Measurements from ENCODE around the gene CTCFL.

Gene CTCFL

GRCh38 chr20:57460781-57461465, 64.0 kb downstream of the CTCFL start:
- no peak for DNase-seq

GRCh38 chr20:57459897-57460296, 65.0 kb downstream of the CTCFL start:
- DNase-seq = no peak

- no peak for DNase-seq
These were observed 65.7 kb downstream of the CTCFL start for GRCh38 chr20:57459278-57459677.

DNA sequence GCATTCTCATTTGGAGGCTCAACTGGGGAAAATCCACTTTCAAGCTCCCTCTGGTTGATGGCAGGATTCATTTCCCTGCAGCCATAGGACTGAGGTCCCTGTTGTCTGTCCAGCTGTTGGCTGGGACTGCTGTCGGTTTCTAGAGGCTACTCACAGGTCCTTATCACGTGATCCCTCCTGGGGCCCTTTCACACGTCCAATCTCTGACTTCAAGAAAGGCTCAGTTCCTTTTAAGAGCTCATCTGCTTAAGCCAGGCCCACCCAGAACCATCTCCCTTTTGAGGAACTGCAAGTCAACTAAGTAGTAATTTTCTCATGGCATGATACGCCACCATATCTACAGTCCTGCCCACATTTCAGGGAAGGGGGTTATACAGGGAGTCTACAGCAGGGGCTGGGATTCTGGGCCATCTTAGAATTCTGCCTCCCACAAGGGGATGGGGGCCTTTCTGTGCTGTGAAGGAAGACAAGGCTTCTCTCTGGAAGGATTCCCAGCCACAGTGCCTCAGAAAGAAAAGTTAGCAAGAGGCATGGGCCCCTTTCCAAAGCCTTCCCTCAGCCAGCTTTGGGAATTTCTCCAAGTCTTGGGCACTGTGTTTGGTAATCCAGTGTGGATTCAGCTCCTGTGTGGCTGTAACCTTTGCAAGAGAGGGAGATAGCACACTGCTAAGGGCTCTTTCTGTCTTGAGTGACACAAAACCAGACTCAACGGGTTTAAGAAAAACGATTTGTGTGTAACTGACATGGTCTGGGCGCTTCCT, 66.4 kb downstream of the CTCFL start:
- DNase-seq = no peak

GRCh38 chr20:57457243-57458095, 67.5 kb downstream of the CTCFL start:
- no peak for DNase-seq

DNA sequence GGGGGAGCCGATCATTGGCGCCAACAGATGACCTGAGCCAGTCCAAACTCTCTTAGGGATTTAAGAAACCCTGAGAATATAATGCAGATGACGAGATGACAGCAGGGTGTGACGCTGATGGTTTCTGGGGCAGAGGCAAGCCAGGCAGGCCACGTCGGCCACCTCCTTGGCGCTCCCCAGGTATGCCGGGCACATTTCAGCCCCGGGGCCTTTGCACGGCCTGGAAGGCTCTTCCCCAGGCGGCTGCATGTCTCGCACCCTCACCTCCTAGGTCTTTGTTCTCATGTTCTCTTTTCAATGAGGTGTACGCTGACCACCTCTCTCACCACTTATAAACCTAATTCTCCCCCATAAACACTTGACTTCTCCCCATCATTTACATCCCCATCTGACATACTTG, 68.8 kb downstream of the CTCFL start:
- DNase-seq = no peak

DNA sequence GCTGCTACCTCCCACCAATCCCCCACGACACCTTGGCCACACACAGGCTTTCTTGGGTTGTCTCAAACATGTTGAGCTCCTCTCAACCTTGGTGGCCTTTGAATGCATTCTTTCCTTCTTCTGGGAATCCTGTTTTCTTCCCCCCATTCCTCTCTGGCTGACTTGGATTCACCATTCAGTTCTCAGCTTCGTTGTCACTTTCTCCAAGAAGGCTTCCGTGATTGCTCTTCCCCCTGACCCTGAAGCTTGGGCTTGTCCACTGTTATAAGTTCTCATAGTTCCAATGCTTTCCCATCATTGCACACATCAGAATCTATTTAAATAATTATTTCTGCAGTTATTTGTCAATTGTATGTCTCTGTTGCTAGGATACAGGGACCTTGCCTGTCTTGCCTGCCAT, 69.6 kb downstream of the CTCFL start:
- DNase-seq = no peak

DNA sequence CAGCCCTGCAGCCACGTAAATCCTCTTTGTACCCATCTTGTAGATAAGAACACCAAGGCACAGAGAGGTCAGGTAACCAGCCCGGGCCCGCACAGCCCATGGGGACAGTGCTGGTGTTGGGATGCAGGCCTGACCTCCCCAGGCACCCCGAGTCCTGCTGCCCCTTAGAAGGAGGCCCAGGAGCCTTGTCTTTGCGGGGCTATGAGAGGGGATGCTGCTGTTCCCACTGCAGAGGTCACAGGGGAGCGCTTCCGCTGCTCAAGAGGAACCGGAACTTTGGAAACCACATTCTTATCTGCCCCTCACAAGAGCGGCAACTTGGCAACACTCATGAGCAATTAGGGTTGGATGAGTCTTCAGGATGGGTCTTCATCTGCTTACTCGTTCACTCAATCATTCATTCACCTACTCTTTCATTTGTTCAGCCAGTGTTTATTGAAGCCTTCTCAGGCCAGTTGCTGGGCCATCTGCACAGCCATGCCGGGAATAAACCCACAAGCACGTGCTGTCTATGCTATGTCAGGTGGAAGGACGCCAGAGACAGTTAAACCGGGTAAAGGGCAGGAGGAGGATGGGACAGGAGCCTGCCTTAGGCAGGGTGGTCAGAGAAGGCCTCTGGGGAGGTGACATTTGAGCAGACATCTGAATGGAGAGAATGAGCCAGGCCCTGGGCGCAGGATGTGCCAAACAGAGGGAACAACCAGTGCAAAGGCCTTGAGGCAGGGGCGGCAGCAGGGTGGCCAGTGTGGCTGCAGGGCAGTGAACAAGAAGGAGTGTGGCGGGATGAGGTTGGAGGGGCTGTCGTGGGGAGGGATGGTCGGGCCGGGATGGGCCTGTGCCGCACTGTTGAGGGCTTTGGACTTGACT, 72.9 kb downstream of the CTCFL start:
- no peak for DNase-seq

DNA sequence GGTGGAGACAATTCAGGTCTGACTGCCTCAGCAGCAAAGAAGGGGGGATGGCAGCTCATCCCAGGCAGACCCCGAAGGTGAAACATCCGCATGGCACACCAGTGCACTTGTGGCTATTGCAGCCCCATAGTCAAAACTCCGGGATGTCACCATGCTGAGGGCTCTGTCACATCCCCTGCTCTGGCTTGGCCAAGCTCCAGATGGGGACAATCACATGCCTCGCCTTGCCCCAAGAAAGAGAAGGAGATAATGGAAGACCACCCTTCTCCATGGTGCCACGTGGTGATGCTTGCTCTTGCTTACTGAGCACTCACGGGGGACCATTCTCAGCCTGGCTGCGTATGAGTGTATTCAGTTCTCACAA, 73.5 kb downstream of the CTCFL start:
- DNase-seq = no peak

DNA sequence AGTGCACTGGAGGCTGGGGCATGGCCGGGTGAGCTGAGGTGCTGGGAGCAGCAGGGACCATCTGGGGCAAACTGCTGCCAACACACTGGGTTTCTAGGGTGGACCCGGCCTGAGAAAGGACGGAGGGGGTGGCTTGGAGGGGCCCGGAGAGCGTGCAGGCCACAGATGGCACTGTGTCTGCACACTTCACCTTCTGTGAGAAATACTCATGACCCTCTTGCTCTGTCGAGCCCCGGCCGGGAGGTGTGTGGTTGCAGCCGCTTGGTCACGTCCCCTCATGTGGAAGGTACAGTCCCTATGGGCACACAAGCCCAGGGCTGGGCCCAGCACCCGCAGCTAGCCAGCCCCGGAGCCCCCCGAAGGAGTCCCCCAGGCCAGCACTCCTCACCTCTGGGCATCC, 74.0 kb downstream of the CTCFL start:
- DNase-seq = no peak

DNA sequence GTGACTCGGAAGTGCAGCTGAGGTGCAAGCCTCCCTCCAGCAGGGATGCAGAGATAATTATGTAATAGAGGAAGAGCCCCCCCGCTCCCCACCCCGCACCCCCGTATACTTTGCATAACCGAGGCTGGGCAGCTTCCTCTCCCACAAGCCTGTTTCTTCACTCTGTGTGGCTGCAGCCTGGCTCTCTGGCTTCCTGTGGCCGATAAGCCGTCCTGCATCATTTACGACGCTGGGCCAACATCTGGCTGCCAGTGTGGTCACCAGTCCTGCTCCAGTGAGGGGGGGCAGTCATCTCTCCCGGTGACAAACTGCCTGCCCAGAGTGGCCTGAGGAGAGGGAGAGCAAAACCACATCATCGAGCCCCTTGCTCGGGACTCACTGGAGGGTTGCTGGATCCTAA, 74.5 kb downstream of the CTCFL start:
- DNase-seq = no peak

GRCh38 chr20:57449398-57450354, 75.3 kb downstream of the CTCFL start:
- DNase-seq = no peak

GRCh38 chr20:57448764-57449354, 76.1 kb downstream of the CTCFL start:
- DNase-seq = no peak

Measured in eye (tissue), 1 donor.